HG03135 (cell line): ENCODE data around the gene STEAP1.

ENCODE experiments used
- ATAC-seq: cut with Tn5 transposase; IDR thresholded peaks from one replicate; pipeline ENCODE4 v1.9.1; 2021; ENCODE audit warnings: mild to moderate bottlenecking, moderate library complexity; ENCODE audit not compliant: unreplicated experiment

STEAP1 gene

GRCh38 chr7:90211391-90212148 is 57.3 kb downstream of the STEAP1 start, which contains the start of gene STEAP2:
Gene STEAP2 (plus strand): TSS chr7:90211740. CDS start chr7:90225083, 13,343 bp downstream.
- peak; percentile 90 for ATAC-seq

- ATAC-seq: no peak
These were observed 57.9 kb downstream of the STEAP1 start for GRCh38 chr7:90212149-90212495.

GRCh38 chr7:90213521-90213920 is 59.3 kb downstream of the STEAP1 start:
- no peak for ATAC-seq
